GM06990 (cell line): Measurements from ENCODE around the gene TBCD.

Experiments used
- DNase-seq: peaks from one replicate; pipeline ENCODE4 v3.0.0-alpha.2; 2011; ENCODE audit not compliant: insufficient read length; ENCODE audit errors: extremely low read depth
- H3K27me3 ChIP-seq: replicated peaks from 2 replicates; pipeline ENCODE4 v1.6.0; 2011; ENCODE audit warnings: low read length; ENCODE audit not compliant: control insufficient read depth, insufficient read depth
- H3K36me3 ChIP-seq: 2 replicates; pipeline ENCODE4 v1.5.1; 2011; ENCODE audit warnings: low read length; ENCODE audit not compliant: control insufficient read depth, insufficient read depth
- H3K4me3 ChIP-seq: replicated peaks from 2 replicates; pipeline ENCODE4 v1.5.1; 2011; ENCODE audit warnings: low read depth, mild to moderate bottlenecking, control low read depth, low read length
- CTCF ChIP-seq: IDR thresholded peaks from 2 replicates; pipeline ENCODE4 v1.5.1; 2011; ENCODE audit warnings: low read length, control low read depth, mild to moderate bottlenecking, inconsistent platforms; ENCODE audit not compliant: insufficient read depth, poor library complexity, severe bottlenecking

The TBCD gene

GRCh38 chr17:82884341-82884969 lies 132.6 kb downstream of the TBCD start:
- Histone ChIP-seq H3K36me3 (peaks cover 4% of the 10 kb centered on the region), H3K4me3 (no peak overlapping the region), H3K27me3 (no peaks in the 10 kb centered on the region)
- no peak for DNase-seq
- no peak for TF ChIP-seq CTCF

- DNase-seq, result no peak
- no peak for TF ChIP-seq CTCF
- H3K36me3 ChIP-seq, result peaks cover 4% of the 10 kb centered on the region
- H3K4me3 ChIP-seq, result no peak overlapping the region
- H3K27me3 ChIP-seq, result no peaks in the 10 kb centered on the region
Measured at GRCh38 chr17:82884970-82885353, 133.1 kb downstream of the TBCD start.

GRCh38 chr17:82887255-82888164 lies 135.6 kb downstream of the TBCD start:
- no peak for TF ChIP-seq CTCF
- no peak for DNase-seq
- H3K36me3 ChIP-seq, result peaks cover 4% of the 10 kb centered on the region
- H3K27me3 ChIP-seq, result no peaks in the 10 kb centered on the region
- H3K4me3 ChIP-seq, result no peak overlapping the region

GRCh38 chr17:82888583-82889495 lies 137.0 kb downstream of the TBCD start:
- H3K36me3 ChIP-seq, result peaks cover 4% of the 10 kb centered on the region
- no peak for TF ChIP-seq CTCF
- no peak overlapping the region for H3K4me3 ChIP-seq
- no peaks in the 10 kb centered on the region for H3K27me3 ChIP-seq
- DNase-seq, result no peak

GRCh38 chr17:82889496-82890338 lies 137.9 kb downstream of the TBCD start:
- peaks cover 1% of the 10 kb centered on the region for H3K36me3 ChIP-seq

More at GRCh38 chr17:82889496-82890338, 137.9 kb downstream of the TBCD start:
- Histone ChIP-seq H3K27me3 (no peaks in the 10 kb centered on the region), H3K4me3 (no peak overlapping the region)
- no peak for DNase-seq
- no peak for TF ChIP-seq CTCF
